ENCODE results near the gene HOXD10. TPM values are rescaled to one million over a fixed set of nuclear protein-coding genes. Genes with fewer than 3 reads are reported as not detected.

HOXD10 gene
- total RNA-seq, 2 experiments from 2014 or later = not detected

GRCh38 chr2:176138526-176138922 lies 21.9 kb downstream of the HOXD10 start:
- intact Hi-C loops (cut with DNase I, micrococcal nuclease) = loop anchor here in 1 of 2 experiments (10.0 kb wide), 1 partner anchor 1276 kb away; no protein-coding TSS in a partner anchor
- POLR2A ChIA-PET = interaction anchor here (1.0 to 1.2 kb wide), 2 partner anchors 11 to 316 kb away, joined by 3 read pairs; no protein-coding TSS in a partner anchor
- Histone ChIP-seq H3K4me1 (ENCODE audit: insufficient read depth, low read length) (peaks cover 36% of the 10 kb centered on the region), H3K9me3 (ENCODE audit: control insufficient read depth in 1 of 2, insufficient read depth in 1 of 2, low read length in 2 of 2) (peaks cover 14 to 45% of the 10 kb centered on the region in 2 experiments), H3K36me3 (ENCODE audit: insufficient read depth, low read length) (no peaks in the 10 kb centered on the region), H3K27me3 (ENCODE audit: control insufficient read depth in 1 of 2, insufficient read depth in 2 of 2, low read length in 2 of 2) (peaks cover 92 to 98% of the 10 kb centered on the region in 2 experiments), H3K4me3 (ENCODE audit: low read length) (no peak overlapping the region), H3K27ac (ENCODE audit: low read depth in 1 of 2, low read length in 2 of 2) (no peak overlapping the region)
- H3K4me3 Mint-ChIP-seq = peak overlapping the region; percentile 60
- TF ChIP-seq, protein P1, sequence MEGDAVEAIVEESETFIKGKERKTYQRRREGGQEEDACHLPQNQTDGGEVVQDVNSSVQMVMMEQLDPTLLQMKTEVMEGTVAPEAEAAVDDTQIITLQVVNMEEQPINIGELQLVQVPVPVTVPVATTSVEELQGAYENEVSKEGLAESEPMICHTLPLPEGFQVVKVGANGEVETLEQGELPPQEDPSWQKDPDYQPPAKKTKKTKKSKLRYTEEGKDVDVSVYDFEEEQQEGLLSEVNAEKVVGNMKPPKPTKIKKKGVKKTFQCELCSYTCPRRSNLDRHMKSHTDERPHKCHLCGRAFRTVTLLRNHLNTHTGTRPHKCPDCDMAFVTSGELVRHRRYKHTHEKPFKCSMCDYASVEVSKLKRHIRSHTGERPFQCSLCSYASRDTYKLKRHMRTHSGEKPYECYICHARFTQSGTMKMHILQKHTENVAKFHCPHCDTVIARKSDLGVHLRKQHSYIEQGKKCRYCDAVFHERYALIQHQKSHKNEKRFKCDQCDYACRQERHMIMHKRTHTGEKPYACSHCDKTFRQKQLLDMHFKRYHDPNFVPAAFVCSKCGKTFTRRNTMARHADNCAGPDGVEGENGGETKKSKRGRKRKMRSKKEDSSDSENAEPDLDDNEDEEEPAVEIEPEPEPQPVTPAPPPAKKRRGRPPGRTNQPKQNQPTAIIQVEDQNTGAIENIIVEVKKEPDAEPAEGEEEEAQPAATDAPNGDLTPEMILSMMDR (IDR thresholded peaks at IDR 0.05) = no peak
- peaks cover 3% of the 10 kb centered on the region for H3K36me3 Mint-ChIP-seq (ENCODE audit: low read depth)
- H3K9me3 Mint-ChIP-seq = peaks cover 4% of the 10 kb centered on the region
- no peak for ATAC-seq (ENCODE audit: poor library complexity)
- CTCF ChIA-PET = interaction anchor here (1.1 to 1.4 kb wide), 2 partner anchors 12 to 317 kb away, joined by 3 to 5 read pairs; no protein-coding TSS in a partner anchor
- peaks cover 95% of the 10 kb centered on the region for H3K27me3 Mint-ChIP-seq
- peaks cover 41% of the 10 kb centered on the region for H3K4me1 Mint-ChIP-seq (ENCODE audit: low read depth)
- H3K27ac Mint-ChIP-seq = no peak overlapping the region
- DNase-seq = no peak

DNA sequence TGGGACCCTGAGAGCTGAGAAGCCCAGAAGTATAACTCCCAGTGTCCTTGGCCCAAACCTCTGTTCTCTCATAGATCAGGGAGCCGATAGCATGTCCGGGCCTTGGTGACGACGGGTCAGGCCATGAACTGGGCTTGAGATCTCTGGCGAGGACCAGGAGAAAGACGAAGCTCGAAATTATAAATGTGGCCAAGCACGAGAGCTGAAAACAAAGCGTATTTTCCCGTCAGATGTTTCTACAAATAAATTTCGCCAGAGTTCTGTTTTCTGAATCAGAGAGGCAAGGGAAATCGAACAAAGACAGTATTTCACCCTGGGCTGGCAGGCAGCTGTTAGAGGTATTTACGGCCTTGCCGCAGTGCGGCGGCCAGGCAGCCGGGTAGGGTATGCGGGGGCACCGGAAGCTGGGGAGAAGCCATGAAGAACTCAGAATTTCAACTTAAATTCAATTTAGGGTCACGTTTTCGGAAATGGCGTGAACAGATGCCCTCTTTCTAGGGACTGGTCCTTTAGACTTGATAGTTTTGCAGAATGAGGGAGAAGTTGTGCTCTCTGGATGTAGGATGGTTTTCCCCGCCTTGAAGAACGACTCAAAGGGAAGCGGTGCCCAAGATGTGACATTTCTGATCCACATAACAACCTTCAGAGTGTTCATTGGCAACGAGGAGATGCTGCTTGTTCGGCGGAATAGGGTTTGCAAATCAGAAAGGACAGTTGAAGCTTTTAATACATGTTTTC lies 22.5 kb downstream of the HOXD10 start:
- POLR2A ChIA-PET = interaction anchor here (1.0 to 1.2 kb wide), 2 partner anchors 12 to 316 kb away, joined by 3 read pairs; no protein-coding TSS in a partner anchor
- intact Hi-C loops (cut with DNase I, micrococcal nuclease) = loop anchor here in 1 of 2 experiments (10.0 kb wide), 1 partner anchor 1276 kb away; no protein-coding TSS in a partner anchor

More for the DNA sequence above, 22.5 kb downstream of the HOXD10 start:
- no peak for DNase-seq
- no peak overlapping the region for H3K27ac ChIP-seq (ENCODE audit: low read depth in 1 of 2, low read length in 2 of 2)
- H3K36me3 ChIP-seq (ENCODE audit: insufficient read depth, low read length) = no peaks in the 10 kb centered on the region
- TF ChIP-seq, protein P1 (IDR thresholded peaks at IDR 0.05) = no peak
- peaks cover 14 to 45% of the 10 kb centered on the region in 2 experiments for H3K9me3 ChIP-seq (ENCODE audit: control insufficient read depth in 1 of 2, insufficient read depth in 1 of 2, low read length in 2 of 2)
- H3K4me3 ChIP-seq (ENCODE audit: low read length) = no peak overlapping the region
- peaks cover 95% of the 10 kb centered on the region for H3K27me3 Mint-ChIP-seq
- H3K27ac Mint-ChIP-seq = no peak overlapping the region
- H3K36me3 Mint-ChIP-seq (ENCODE audit: low read depth) = peaks cover 3% of the 10 kb centered on the region
- CTCF ChIA-PET = interaction anchor here (0.7 to 1.1 kb wide), 2 partner anchors 12 to 316 kb away, joined by 3 read pairs; no protein-coding TSS in a partner anchor
- H3K27me3 ChIP-seq (ENCODE audit: control insufficient read depth in 1 of 2, insufficient read depth in 2 of 2, low read length in 2 of 2) = peaks cover 91 to 98% of the 10 kb centered on the region in 2 experiments
- no peak for ATAC-seq (ENCODE audit: poor library complexity)
- H3K4me1 ChIP-seq (ENCODE audit: insufficient read depth, low read length) = peaks cover 36% of the 10 kb centered on the region
- H3K9me3 Mint-ChIP-seq = peaks cover 4% of the 10 kb centered on the region
- H3K4me1 Mint-ChIP-seq (ENCODE audit: low read depth) = peaks cover 41% of the 10 kb centered on the region
- H3K4me3 Mint-ChIP-seq = peak overlapping the region; percentile 40
